GM18867 (cell line): Measurements from ENCODE around the gene UBE2H.
A peak's percentile ranks its signal among the peaks of the same experiment; 100 is the strongest.
"Not testable (repeated sequence)": the region's sequence is repeated elsewhere in the genome, so short reads cannot be mapped to it uniquely, and the experiment has no call there.

ENCODE experiments used
- ATAC-seq: cut with Tn5 transposase; IDR thresholded peaks from one replicate; pipeline ENCODE4 v1.9.1; 2021; ENCODE audit warnings: mild to moderate bottlenecking, moderate library complexity; ENCODE audit not compliant: unreplicated experiment

The UBE2H gene

GRCh38 chr7:129825209-129825970 lies 127.4 kb downstream of the UBE2H start:
- ATAC-seq, result peak; percentile 72

- no peak for ATAC-seq
Observed at GRCh38 chr7:129824291-129825208, 128.2 kb downstream of the UBE2H start.

GRCh38 chr7:129823143-129823542 lies 129.6 kb downstream of the UBE2H start:
- not testable (repeated sequence) for ATAC-seq

GRCh38 chr7:129821476-129821875 lies 131.3 kb downstream of the UBE2H start:
- no peak for ATAC-seq

GRCh38 chr7:129816742-129817141 lies 136.0 kb downstream of the UBE2H start:
- ATAC-seq, result no peak

- no peak for ATAC-seq
Observed at GRCh38 chr7:129807863-129808262, 144.9 kb downstream of the UBE2H start.

- ATAC-seq, result no peak
Observed at GRCh38 chr7:129804890-129805719, 147.7 kb downstream of the UBE2H start.

GRCh38 chr7:129804111-129804889 lies 148.5 kb downstream of the UBE2H start:
- ATAC-seq, result no peak

GRCh38 chr7:129803546-129804081 lies 149.1 kb downstream of the UBE2H start:
- no peak for ATAC-seq

GRCh38 chr7:129801882-129802281 lies 150.9 kb downstream of the UBE2H start:
- ATAC-seq, result no peak

GRCh38 chr7:129800901-129801300 lies 151.9 kb downstream of the UBE2H start:
- no peak for ATAC-seq

- ATAC-seq, result no peak
Observed at GRCh38 chr7:129799350-129799955, 153.3 kb downstream of the UBE2H start.

GRCh38 chr7:129798616-129799349 lies 154.0 kb downstream of the UBE2H start:
- no peak for ATAC-seq

GRCh38 chr7:129797214-129797789 lies 155.5 kb downstream of the UBE2H start:
- no peak for ATAC-seq

- ATAC-seq, result no peak
Observed at GRCh38 chr7:129796186-129796775, 156.5 kb downstream of the UBE2H start.

GRCh38 chr7:129794461-129794860 lies 158.3 kb downstream of the UBE2H start:
- ATAC-seq, result not testable (repeated sequence)

- no peak for ATAC-seq
Observed at GRCh38 chr7:129793506-129794310, 159.1 kb downstream of the UBE2H start.
